Anterior cingulate cortex (tissue), 58 donors: ENCODE results near the gene FYN.

ENCODE experiments used
- DNase-seq, 58 donors: peaks; one replicate each; lab custom pipeline; 2025; lab: John Stamatoyannopoulos, UW

The FYN gene

DNA sequence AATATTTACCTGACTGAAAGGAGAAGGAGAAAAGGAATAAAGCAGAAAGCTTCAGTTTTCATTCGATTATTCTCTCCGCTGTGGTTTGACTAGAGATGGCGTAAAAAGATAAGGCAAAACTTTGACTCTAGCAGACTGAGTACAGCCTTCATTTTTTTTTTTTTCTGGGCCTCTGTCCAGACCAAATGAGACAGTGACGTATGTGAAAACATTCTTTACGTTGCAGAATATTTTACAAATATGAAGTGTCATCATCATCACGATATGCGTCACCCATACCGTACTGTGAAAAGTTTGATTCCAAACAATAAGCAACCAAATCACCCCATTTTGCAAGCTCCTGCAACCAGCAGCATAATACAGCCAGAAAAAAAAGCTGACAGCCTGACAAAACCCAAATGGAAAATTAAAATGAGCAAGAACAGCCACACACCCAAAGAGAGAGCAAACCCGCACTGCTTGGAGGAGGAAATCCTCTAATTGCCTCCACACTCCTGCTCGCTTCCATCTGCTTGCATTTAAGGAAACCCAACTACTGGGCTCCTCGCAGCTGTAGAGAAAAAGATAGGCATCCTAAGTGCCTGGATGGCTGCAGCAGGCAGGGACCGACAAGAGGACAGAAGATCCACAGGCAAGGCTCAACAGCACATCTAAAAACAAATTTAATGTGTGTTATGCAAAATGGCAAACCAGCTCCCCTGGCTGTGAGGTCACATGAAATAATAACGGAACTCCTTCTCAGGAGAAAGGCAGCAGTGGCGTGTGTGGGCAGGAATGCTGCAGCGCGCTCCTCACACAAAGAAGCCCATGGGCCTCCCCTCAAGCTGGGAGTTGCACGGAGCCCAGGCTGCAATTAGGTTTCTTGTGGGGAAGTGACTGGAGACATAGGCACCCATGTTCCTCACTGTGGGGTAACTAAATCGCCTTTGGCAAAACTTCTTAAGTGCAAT lies 113.1 kb downstream of the FYN start:
- peak in 25 of 58 donors; percentile 23 to 71 (median 39) for DNase-seq

DNA sequence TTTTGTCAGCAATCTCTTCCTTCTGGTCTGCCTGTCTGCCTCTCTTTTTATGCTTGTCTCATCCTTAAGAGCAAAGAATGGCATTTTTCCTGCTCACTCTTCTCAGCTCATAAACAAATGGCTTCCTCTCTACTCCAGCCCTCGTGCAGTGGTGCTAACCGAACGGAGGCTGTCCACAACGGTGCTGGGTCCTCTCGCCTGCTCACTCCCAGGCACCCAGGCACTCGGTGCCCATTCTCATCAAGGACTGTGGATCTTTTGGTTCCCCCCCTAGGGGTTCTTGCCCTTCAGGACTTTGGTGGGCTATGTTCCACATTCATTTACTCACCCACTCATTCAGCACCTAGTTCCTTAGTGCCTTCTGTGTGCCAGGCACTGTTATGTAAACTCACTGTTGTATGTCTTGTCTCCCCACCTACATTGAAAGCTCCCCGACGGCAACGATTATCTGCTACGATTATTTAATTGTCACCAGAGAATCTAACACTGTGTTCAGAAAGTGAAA lies 113.9 kb downstream of the FYN start:
- peak in 1 of 58 donors; percentile 25 for DNase-seq

DNA sequence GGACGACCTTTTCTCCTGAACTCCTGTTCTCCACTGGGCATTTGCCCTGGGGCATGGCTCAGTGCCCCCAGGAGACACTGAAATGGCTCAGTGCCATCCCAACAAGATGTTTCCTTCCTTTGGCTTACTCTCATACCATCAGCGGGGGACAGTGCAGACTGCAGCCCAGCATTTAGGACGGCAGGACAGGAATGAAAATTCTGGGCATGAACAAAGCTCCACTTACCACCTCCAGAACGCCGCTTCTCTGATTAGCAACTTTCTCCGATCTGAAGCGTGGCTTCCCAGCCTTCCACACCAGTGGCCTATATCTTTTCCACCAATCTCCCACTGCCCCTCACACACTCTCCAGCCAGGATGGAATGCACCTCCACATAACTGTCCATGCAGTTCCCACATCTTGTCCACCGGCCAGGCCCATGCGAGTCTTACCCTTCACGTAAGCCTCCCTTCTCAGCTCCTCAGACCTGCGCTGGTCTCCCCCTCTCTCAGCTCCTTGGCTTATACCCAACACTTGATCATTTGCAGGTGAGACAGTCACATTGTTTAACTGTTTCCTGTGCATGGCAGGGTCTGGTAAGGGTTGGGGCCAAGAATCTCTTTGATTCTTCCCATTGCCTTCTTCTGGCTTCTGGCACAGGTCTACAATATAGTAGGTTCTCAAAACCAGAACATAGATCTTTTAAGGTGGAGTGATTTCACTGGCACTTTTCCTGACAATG lies 114.5 kb downstream of the FYN start:
- no peak for DNase-seq

DNA sequence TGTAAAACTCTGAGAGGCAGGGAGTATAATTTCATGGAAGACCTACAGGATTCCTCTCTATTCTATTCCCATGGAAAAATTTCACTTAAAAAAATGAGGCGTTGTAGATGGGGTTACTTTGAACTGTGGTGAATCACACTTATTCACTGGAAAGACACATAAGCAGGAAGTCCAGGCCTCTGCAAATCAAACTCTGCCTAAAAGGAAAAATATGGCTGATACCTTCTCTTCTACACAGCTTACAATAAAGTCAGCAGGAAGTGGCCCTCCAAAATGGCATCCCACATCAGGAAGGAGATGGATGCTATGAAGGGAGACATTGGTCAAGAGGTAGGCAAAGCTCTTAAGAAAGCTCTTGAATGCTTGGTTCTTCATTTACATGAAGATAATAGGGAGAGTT lies 115.9 kb downstream of the FYN start:
- DNase-seq = no peak

DNA sequence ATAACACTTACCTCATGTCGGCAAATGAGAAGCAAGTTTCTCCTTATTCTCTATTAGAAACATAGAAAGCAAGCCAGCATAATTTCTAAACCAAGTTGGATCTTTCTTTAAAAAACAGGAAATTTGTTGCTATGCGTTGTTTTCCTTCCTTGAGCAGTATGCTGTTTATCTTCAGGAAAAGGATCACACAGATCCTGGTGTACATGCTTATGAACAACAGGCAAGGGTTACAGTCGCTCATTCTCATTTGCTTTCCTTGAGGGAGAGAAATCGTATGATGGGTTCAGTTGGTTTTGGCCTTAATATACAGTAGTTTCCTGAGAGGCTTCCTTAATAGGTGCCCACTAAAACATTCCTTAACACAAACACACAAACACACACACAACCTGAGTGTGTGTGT lies 118.8 kb downstream of the FYN start:
- no peak for DNase-seq

DNA sequence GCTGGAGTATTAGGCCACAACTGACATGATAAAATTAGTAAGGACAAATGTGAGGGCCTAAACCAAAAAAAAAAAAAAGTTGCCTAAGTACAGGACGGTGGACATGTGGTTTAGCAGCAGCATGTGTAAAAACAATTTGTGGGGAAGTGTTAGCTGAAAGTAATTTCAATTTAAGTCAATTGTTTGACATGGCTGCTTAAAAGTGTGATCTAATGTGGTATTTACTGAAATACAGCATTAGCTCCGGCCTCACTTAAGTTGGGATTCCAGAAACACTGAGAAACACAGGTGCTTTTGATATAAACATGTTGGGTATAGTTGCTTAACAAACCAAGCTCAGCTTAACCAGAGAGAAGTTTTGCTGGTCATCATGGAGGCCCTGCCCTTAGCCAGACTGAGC lies 119.7 kb downstream of the FYN start:
- no peak for DNase-seq

DNA sequence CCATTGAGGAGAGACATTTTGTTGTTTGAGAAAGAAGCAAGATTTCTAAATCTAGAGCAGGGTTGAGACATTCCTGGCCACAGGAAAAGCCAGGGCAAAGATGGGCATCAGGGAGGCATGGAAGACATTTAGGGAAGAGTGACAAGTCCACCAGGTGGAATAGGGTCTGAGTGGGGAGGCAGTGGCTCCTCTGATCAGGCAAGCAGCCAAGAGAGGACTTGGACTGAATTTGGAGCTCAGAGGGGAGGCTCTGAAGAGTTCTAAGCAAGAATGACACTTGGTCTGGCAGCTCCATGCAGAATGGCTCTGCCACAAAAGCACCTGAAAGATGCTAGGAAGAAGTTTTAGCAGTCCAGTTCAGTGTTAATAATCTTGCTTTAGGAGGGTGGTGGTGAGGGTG lies 120.8 kb downstream of the FYN start:
- no peak for DNase-seq

DNA sequence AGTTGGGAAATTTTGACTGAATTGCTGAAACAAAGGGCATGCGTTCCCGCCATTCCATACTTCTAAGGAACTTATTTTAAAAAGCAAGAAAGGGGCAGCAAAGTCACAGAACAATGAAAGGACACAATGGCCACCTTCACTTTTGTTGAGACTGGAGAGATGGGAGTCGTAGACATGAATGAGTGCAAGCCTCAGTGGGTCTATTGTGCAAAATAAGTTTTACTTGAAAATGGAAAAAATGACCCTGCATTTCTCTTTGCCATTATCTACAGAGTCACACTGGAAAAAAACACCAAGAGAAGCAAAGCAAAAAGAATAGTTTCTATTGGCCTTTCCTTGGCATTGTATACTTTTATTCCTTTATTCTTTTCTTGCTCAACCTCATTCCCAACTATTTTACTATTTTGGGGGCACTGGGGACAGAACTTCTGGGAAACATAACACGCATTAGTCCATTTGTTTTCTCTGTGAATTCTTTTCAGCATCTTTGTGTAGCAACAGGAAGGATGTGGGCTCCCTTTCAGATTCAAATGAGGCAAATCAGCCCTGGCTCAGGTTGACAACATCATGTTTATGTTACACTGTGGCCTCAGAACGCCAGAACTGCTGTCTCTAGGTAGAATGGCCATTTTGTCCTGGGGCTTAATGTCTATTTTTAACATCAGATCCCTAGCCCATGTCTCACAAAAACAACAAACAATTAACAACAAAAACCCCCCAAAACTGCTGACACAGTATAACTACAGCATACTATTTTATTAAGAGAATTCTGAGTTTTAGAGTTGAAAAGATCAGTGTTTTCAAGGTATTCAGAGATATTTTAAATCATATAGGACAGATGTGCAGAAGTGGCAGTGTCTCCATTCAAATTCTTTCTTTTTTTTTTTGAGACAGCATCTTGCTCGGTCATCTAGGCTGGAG lies 122.2 kb downstream of the FYN start:
- no peak for DNase-seq

DNA sequence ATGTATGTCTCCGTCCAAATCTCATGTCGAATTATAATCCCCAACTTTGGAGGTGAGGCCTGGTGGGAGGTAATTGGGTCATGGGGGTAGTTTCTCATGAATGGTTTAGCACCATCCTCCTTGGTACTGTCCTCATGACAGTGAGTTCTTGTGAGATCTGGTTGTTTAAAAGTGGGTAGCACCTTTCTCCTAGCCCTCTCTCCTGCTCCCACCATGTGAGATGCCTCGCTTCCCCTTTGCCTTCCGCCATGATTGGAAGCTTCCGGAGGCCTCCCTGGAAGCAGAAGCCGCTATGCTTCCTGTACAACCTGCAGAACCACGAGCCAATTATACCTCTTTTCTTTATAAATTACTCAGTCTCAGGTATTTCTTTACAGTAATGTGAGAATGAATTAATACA lies 123.1 kb downstream of the FYN start:
- no peak for DNase-seq

DNA sequence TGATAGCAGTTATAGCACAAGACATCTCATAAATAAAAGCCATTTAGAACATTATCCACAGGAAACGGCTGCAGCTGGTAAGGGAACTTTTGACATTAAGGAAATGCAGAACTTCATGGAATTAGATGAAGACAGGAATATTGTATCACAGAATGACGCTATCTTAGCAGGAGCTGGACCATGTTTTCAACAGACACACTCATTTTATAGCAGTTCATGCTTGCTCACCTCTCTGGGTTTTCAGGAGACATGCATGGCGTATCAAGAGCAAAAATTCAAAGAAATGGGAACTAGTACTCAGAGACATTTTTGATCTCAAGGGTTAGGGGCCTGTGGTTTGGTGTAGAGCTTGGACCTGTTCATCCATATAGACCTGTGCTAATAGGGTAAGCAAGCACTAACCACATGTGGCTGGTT lies 125.0 kb downstream of the FYN start:
- DNase-seq = no peak

DNA sequence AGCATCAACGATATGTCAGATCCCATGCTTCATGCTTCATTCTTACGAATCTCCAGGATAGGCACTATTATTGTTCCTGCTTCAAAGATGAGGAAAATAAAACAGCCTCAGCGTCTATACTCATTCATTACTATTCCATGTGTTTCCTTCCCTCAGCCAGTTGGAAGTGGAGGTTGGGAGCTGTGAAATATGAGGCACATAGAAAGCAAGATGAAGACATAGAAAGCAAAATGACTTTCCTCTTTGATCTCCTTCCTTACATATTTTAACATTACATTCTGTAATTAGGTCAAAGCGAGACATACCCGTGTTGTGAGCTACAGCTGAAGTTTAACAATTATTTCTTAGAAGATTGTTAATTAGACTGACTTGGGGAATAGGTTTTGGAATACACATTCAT lies 125.4 kb downstream of the FYN start:
- DNase-seq = no peak

DNA sequence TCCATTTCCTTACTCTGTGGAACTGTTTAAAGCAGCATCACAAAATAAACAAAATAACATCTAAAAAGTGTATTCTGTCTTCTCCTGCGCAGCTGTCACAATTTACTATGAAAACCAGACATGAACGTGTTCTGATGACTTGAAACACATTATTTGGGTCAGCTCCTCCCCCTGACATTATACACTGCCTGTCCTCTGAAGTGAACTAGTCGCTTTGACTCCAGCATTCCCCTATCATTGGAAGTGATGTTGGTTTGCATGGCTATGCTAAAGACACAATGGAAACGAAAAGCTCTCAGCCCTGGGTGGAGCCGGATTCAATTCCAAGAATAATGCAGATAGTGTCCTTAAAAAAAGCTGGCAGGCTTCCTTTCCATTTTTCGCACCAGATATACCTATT lies 125.9 kb downstream of the FYN start:
- no peak for DNase-seq

DNA sequence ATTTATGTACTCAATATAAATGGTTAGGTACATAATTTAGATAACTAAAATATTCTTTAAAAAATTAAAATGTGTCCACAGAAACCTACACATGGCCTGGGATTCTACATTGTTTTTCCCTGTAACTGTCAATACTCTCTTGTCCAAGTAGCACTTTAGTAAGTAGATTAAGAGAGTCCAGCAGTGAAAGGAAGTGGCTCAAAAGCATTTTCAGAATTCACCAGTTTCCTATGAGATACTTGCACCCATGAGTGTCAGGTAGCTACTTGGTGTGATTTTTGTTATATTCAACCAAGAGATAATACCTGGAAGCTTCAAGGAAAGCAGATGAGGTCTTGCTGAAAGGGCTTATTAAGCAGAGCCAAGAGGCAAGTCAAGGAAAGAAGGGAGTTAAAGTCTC lies 126.3 kb downstream of the FYN start:
- DNase-seq = no peak

DNA sequence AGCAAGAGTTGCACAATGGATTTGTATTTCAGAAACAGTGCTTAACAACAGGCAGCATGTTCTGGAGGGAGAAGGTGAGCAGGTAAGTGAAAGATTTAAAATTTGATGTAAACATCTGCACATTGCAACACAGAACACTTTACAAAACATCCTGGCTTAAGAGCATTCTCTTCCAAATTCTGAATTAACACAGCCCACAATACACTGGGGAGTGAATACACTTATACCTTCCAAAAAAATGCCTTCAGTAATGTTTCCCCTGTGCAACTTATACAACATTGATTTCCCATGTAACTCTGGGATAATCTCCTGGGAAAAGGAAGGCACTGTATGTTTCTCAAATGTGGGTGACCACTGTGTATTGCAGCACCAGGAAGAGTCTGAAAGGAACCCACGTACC lies 127.6 kb downstream of the FYN start:
- no peak for DNase-seq

DNA sequence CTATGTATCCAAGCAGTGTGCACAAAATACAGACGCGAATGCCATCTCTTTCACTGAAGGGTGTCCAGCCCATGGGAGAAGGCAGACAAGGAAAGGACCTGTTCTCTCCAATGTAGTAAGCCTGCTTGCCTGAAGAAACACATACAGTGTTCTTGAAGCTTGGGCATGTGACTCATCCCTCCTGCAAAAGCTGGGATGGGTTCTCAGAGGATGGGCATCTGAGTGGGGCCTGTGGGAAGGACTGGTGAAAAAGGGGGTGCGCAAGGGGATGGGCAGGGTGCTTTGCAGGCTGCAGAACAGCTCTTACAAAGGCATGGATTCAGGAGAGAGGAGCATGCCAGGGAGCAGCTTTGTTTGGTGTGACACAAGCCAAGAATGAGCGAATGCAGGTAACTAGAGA lies 128.1 kb downstream of the FYN start:
- peak in 1 of 58 donors; percentile 11 for DNase-seq

DNA sequence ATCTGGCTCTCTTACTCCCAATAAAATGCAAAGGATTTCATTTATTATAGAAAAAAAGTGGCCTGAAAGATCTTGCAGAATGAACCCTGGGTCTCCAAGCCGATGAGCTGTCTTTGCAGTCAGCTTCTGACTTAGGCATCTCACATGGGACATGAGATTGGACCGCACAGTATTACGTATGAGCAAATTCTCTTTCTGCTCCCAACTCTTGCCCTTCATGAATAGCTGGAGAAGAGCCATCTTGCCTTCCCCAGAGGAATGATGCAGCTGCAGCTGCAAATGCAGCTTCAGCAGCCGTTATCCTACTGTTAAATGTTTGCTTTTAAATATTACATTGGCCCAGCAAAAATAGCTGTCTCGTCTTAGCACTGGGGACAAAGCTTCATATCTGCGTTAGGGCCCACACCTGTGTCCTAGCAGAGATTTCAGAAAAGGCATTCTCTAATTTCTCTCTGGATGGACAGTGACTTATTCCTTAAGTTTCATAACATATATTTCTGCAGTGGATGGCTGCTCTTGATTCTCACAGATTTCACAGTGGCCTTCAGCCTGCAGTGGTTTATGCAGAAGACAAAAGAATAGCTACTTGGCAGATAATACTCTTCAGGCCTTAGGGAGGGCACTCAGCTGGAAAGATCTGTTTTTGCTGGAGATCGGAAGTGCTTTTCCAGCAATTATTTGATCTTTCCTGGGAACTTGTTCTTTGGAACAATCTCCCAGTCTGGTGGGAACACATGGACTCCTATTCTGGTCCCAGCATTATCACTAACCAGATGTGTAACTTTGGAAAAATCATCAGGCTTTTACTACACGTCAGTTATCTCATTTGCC lies 129.2 kb downstream of the FYN start:
- DNase-seq = peak in 21 of 58 donors; percentile 16 to 79 (median 36)

DNA sequence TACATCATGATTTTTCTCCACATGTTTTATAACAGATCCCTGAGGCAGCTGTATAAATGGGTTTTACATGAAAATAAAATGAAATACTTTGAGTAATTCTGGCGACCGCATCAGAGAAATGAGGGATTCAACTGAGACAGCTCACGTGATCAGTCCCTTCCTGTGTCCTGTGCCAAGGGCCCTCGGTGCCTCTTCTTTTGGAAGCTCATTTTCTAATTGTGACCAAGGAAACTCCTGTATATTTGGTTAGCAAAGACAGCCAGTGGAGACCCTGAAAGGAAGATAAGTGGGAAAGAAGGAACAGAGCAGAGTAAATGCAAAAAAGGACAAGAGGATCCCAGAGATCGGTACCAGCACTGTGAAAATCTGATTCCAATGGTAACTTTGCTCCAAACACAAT lies 129.9 kb downstream of the FYN start:
- DNase-seq = peak in 5 of 58 donors; percentile 12 to 25 (median 16)

DNA sequence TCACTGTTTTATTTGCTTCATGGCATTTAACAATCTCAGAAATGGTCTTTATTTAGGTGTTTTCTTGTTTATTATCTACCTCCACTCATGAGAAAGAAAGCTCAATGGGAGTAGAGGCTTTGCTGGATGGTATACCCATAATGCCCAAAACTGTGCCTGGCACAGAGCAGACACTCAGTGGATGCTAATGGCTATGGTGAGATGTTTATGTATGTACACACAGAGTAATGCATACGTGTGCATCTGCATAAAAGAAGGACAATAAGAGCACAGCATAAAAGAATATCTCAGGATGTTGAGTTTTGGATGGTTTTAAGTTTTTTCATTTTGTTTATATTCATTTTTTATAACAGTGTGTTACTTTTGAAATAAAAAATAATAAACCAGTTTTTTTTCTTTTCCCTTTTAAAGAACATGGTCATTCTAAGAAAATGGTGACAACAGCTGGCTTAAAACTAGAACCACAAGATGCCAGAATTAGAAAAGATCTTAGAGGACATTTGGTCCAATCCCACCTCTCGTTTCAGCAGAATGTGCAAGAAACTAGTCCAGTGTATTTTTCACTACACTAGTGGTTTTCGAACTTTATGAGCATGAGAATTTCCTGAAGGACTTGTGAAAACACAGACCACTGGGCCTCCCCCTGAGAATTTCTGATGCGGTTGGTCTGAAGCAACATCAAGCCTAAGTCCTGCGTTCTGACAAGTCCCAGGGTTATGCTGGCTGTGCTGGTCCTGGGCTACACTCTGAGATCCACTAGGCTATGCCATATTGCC lies 131.9 kb downstream of the FYN start:
- no peak for DNase-seq

DNA sequence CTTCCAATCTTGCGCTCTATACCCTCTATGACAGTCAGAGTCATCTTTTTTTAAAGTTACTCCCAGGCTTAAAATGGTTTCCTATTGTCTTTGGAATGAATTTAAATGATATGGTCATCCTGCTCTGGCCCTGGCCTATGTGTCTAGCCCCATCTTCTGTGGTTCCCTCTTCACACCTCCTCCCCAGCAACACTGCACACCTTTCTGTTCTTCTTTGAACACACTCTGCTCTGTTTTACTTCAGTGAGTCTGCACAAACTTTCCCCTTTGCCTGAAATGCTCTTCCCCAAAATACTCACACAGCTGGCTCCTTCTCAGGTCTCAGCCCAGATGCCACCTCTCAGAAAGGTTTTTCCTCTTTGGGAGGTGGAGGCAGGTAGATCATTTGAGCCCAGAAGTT lies 132.7 kb downstream of the FYN start:
- no peak for DNase-seq
